ENCODE measurements around the gene PROM1.

DNA sequence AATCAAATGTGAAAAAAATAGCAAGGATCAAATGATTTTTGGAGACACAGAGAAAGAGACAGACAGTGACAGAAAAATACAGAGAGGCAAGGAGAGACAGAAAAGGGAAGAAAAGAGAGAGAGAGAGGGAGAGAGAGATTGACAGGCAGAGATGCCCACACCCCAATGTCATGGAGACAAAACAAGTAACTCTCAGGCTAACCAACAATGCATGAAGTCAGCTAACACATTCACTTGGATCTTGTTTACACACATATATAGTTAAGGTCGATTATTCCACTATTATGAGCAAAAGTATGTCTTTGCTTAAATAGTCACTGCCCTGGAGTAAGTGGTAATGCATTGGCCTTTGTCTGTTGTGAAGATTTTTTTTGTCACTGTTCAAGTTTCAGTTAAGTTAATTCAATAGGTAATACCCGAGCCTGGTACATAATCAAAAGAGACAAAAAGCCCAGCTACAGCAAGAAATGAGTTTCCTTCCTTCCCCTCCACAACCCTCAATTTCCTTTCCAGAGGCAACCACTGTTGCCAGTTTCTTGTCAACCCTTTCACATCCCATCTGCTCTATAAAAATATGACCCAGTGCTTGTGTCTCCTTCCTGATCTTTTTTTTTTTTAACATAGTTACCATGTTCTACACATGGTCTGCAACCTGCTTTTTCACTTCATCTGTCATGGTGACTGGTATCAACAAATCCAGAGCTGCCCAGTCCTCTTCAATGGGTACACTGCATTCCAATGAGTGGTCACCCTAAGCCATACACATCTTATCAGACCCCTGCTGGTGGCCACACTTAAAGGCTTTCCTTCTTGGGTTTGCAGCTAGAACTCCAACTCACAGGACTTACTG lies 52.1 kb downstream of the PROM1 start:
- TF ChIP-seq, protein P1, sequence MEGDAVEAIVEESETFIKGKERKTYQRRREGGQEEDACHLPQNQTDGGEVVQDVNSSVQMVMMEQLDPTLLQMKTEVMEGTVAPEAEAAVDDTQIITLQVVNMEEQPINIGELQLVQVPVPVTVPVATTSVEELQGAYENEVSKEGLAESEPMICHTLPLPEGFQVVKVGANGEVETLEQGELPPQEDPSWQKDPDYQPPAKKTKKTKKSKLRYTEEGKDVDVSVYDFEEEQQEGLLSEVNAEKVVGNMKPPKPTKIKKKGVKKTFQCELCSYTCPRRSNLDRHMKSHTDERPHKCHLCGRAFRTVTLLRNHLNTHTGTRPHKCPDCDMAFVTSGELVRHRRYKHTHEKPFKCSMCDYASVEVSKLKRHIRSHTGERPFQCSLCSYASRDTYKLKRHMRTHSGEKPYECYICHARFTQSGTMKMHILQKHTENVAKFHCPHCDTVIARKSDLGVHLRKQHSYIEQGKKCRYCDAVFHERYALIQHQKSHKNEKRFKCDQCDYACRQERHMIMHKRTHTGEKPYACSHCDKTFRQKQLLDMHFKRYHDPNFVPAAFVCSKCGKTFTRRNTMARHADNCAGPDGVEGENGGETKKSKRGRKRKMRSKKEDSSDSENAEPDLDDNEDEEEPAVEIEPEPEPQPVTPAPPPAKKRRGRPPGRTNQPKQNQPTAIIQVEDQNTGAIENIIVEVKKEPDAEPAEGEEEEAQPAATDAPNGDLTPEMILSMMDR (IDR thresholded peaks at IDR 0.05; ENCODE audit: low read depth, low read length, missing input control): no peak
- TF ChIP-seq REST (IDR thresholded peaks at IDR 0.05) (no peak), JUND (IDR thresholded peaks at IDR 0.05) (no peak), HNF4G (IDR thresholded peaks at IDR 0.05) (no peak), YY1 (IDR thresholded peaks at IDR 0.05) (no peak), MAX (IDR thresholded peaks at IDR 0.05) (no peak), TAF1 (conservative IDR thresholded peaks at IDR 0.05) (no peak), SP1 (IDR thresholded peaks at IDR 0.05) (no peak)
